Heart right ventricle (tissue), 16 donors: ENCODE measurements around the gene STX7. TPM values are rescaled to one million over a fixed set of nuclear protein-coding genes. Genes with fewer than 3 reads are reported as not detected.

ENCODE experiments used
- ATAC-seq, 8 donors: fragments of 200-7000 bp; cut with Tn5 transposase; one replicate each; pipeline ENCODE4 v1.9.1; 2020; ENCODE audit warnings: mild to moderate bottlenecking in 8 of 8, moderate library complexity in 8 of 8, moderate number of reproducible peaks in 1 of 8
- DNase-seq, 2 donors: peaks; one replicate each; pipeline ENCODE4 v3.0.0-alpha.2; 2020
- H3K27ac ChIP-seq, 10 donors: fragments of 200-600 bp; sonication (generic) in 2 of 10; one replicate each; pipeline versions ENCODE4 v1.5.0 to v1.8.0; 2020 to 2022; ENCODE audit warnings: mild to moderate bottlenecking in 3 of 10
- H3K27me3 ChIP-seq, 7 donors: fragments of 200-600 bp; one replicate each; pipeline ENCODE4 v1.8.0; 2021 to 2022; ENCODE audit warnings: mild to moderate bottlenecking in 2 of 7
- H3K36me3 ChIP-seq, 9 donors: fragments of 200-600 bp; sonication (generic) in 1 of 9; one replicate each; pipeline versions ENCODE4 v1.5.0 to v1.8.0; 2020 to 2022; ENCODE audit warnings: mild to moderate bottlenecking in 2 of 9
- H3K4me1 ChIP-seq, 9 donors: fragments of 200-600 bp; sonication (generic) in 1 of 9; one replicate each; pipeline versions ENCODE4 v1.5.0 to v1.8.0; 2020 to 2022; ENCODE audit warnings: mild to moderate bottlenecking in 4 of 9
- H3K4me3 ChIP-seq, 10 donors: fragments of 200-600 bp; sonication (generic) in 2 of 10; one replicate each; pipeline versions ENCODE4 v1.5.0 to v1.8.0; 2020 to 2022; ENCODE audit warnings: mild to moderate bottlenecking in 7 of 10, moderate library complexity in 2 of 10
- H3K9me3 ChIP-seq, 11 donors: fragments of 200-600 bp in 10 of 11; sonication (generic) in 2 of 11; one replicate each; pipeline versions ENCODE4 v1.5.0 to v1.8.0; 2013 to 2022; ENCODE audit warnings: mild to moderate bottlenecking in 2 of 11, control low read depth in 1 of 11, moderate library complexity in 1 of 11
- CTCF ChIP-seq, 9 donors: fragments of 200-600 bp; sonication (generic) in 2 of 9; IDR thresholded peaks; one replicate each; pipeline versions ENCODE4 v1.5.0 to v1.8.0; 2021 to 2022; ENCODE audit warnings: antibody characterized with exemption in 9 of 9, mild to moderate bottlenecking in 5 of 9, moderate library complexity in 1 of 9
- WGBS, 2 donors: extraction: QIAGEN DNeasy Blood & Tissue Kit; methylation state at CpG; one replicate each; pipeline ENCODE4 v1.1.7; 2013; ENCODE audit warnings: inconsistent platforms in 1 of 2; 5-methylcytosine and 5-hydroxymethylcytosine counted together
- intact Hi-C, 10 donors: fragments of 100-400 bp; cut with DNase I; formaldehyde crosslinking; loops; one replicate each; pipeline versions ENCODE4 v1.11.1 to v1.14.2; 2022
- polyA plus RNA-seq, 2 donors: library from polyadenylated mRNA; stranded (reverse); fragments of 200-250 nt; gene quantifications; one replicate each; pipeline ENCODE4 v1.2.3, GENCODE V29; 2013
- total RNA-seq, 10 donors: library from RNA; stranded (reverse); fragmentation: NEBNext Ultra II Directional in 3 of 10; extraction: Animal tissue kit (Norgen Biotek cat#: 25700) in 3 of 10; gene quantifications; one replicate each; pipeline versions ENCODE4 v1.2.1 to v1.2.4, GENCODE V29; 2021 to 2023
- donor health status: Arrhythmogenic right ventricular cardiomyopathy.
- donor health status: ischemic (EF 13 %, LVEDD 7.1; RV severe dilation, severe dysfunction).
- donor health status: healthy with polysubstance abuse.
- donor health status: DM: no; HTN: yes; CAD: no.
- donor health status: DM: no; HTN: no; CAD: no.
- donor health status: ischemic (EF 25% LVEDD 6.9; RV normal size, moderate dysfunction).
- donor health status: ischemic (EF 25% LVEDD 5.7; RV mildly dilated, moderate dysfunction).
- donor health status: healthy.
- donor health status: DM: yes; HTN: yes; CAD: no.
- donor health status: Ischemic cardiomyopathy.
- donor health status: ischemic (EF 35%, LVEDD 5.7; RV mildly dilated, moderate dysfunction).
- donor health status: nonischemic (EF 11% LVEDD 7.7; RV severe dilation, severe dysfunction).
- donor health status: DM: yes; HTN: yes; CAD: no.
- donor health status: PGD.
- donor health status: ischemic (EF 29% LVEDD 5.4; RV normal size, mild dysfunction).
- donor health status: nonischemic (EF 23%, LVEDD 6.1; RV moderate dilation, normal function).

STX7 gene
- total and polyA plus RNA-seq, 12 donors, result 6.4 to 71.4 (median 59.3) TPM

- Histone ChIP-seq H3K27me3 (peaks cover 0 to 22% (median 6%) of the 10 kb centered on the region in 7 donors), H3K4me1 (no peaks in the 10 kb centered on the region), H3K27ac (no peak overlapping the region), H3K9me3 (peaks cover 0 to 9% (median 0%) of the 10 kb centered on the region in 11 donors), H3K4me3 (no peak overlapping the region), H3K36me3 (no peaks in the 10 kb centered on the region)
- peak in 1 of 2 donors; percentile 61 for DNase-seq
- 17 to 27% methylated on average over 9 of the region's 9 CpGs for WGBS, 2 donors
- intact Hi-C loops, result loop anchor here in 6 of 10 donors (2.0 to 10.0 kb wide), 4 partner anchors 234 to 1387 kb away; partner anchors contain the start of gene SLC18B1 (in 1 of the 6)
- peak in 6 of 8 donors; percentile 64 to 77 (median 73) for ATAC-seq
- peak; percentile 69 to 90 (median 88) for TF ChIP-seq CTCF (IDR thresholded peaks at IDR 0.05)
Observed at GRCh38 chr6:132530293-132530974, 17.5 kb upstream of the STX7 start.

DNA sequence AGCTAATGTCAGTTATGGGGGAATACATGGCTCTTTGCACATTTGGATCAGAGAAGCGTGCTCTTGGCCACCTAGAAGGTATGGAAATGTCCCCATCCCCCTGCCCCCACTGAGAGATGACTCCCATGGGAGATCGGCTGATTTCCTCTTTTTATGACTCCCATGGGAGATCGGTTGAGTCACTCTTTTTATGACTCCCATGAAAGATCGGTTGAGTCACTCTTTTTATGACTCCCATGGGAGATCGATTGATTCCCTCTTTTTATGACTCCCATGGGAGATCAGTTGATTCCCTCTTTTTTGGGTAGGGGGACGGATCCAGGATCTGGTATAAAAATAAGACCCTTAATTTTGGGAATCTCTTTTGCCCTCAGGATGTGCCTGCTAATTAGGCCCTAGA, 14.9 kb upstream of the STX7 start:
- intact Hi-C loops, result loop anchor here in 3 of 10 donors (5.0 to 10.0 kb wide), 3 partner anchors 240 to 267 kb away; partner anchors contain the start of gene SLC18B1 (in 1 of the 3)

DNA sequence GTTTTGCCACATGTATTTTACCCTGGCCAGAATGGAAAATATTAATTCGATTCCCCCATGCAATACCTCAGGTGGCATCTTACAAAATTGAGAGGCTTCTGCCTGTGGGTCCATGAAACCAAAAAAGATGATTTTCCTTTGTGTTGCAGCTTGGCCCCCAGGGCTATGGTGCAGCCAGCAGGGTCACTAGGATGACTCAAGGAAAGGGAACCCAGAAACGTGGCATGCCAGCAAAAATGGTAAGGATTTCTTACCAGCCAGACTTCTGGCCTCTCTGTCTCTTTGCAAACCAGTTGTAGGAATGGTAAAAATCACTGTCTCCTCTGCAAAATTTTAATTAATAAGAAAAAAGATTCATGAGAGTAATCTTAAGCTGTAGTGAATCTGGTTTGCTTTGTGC, 13.5 kb upstream of the STX7 start:
- intact Hi-C loops, result loop anchor here in 3 of 10 donors (5.0 to 10.0 kb wide), 3 partner anchors 241 to 268 kb away; partner anchors contain the start of gene SLC18B1 (in 1 of the 3)

More for the DNA sequence above, 14.9 kb upstream of the STX7 start:
- no peak overlapping the region for H3K4me3 ChIP-seq
- H3K9me3 ChIP-seq, result no peaks in the 10 kb centered on the region
- H3K4me1 ChIP-seq, result no peaks in the 10 kb centered on the region
- H3K27ac ChIP-seq, result no peak overlapping the region
- WGBS, 2 donors, result 74 to 77% methylated on average over 6 of the region's 6 CpGs
- peaks cover 0 to 22% (median 11%) of the 10 kb centered on the region in 7 donors for H3K27me3 ChIP-seq
- no peaks in the 10 kb centered on the region for H3K36me3 ChIP-seq
- DNase-seq, result no peak
- ATAC-seq, result no peak
- no peak for TF ChIP-seq CTCF (IDR thresholded peaks at IDR 0.05)

DNA sequence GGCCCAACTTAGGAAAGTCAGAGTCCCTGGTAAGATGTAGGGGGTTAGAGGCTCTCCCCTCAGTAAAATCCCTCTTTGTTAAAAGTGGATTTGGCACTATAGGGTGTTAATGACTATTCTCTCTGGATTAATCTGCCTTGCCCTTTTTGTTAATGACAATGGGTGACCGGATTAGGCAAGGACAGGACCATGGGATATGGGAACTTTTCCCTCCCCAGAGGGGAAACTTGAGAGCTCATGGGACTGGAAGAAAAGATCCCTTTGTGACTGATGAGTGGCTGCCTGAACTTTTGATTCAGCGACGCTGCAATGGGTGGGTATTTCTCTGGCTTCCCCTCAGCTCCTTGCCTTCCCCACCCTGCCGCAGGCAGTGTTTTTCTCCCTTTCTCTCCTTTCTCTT, 12.9 kb upstream of the STX7 start:
- ATAC-seq (no peak), DNase-seq (no peak)
- no peak for TF ChIP-seq CTCF (IDR thresholded peaks at IDR 0.05)
- 65 to 77% methylated on average over 4 of the region's 4 CpGs for WGBS, 2 donors
- H3K36me3 ChIP-seq, result no peaks in the 10 kb centered on the region
- no peaks in the 10 kb centered on the region for H3K9me3 ChIP-seq
- H3K27me3 ChIP-seq, result peaks cover 0 to 22% (median 11%) of the 10 kb centered on the region in 7 donors
- intact Hi-C loops, result loop anchor here in 3 of 10 donors (5.0 to 10.0 kb wide), 3 partner anchors 241 to 269 kb away; partner anchors contain the start of gene SLC18B1 (in 1 of the 3)
- H3K4me3 ChIP-seq, result no peak overlapping the region
- H3K4me1 ChIP-seq, result no peaks in the 10 kb centered on the region
- no peak overlapping the region for H3K27ac ChIP-seq

More for the DNA sequence above, 13.5 kb upstream of the STX7 start:
- ATAC-seq, result no peak
- Histone ChIP-seq H3K36me3 (no peaks in the 10 kb centered on the region), H3K4me1 (no peaks in the 10 kb centered on the region), H3K9me3 (no peaks in the 10 kb centered on the region), H3K4me3 (no peak overlapping the region), H3K27ac (no peak overlapping the region), H3K27me3 (peaks cover 0 to 22% (median 11%) of the 10 kb centered on the region in 7 donors)
- no peak for DNase-seq
- no peak for TF ChIP-seq CTCF (IDR thresholded peaks at IDR 0.05)
- WGBS, 2 donors, result 60 to 62% methylated on average over 2 of the region's 2 CpGs
